Osteocyte (in vitro differentiated cells): Measurements from ENCODE around the gene ELOB. TPM values are rescaled to one million over a fixed set of nuclear protein-coding genes. Genes with fewer than 3 reads are reported as not detected.

ENCODE experiments used
- DNase-seq: peaks from one replicate; pipeline ENCODE4 v3.0.0; 2021; ENCODE audit warnings: mixed read lengths; ENCODE audit not compliant: unreplicated experiment; ENCODE audit errors: extremely low spot score
- H3K27ac Mint-ChIP-seq: one replicate; pipeline ENCODE4 v1.8.0; 2021; ENCODE audit warnings: mild to moderate bottlenecking, mixed read lengths; ENCODE audit not compliant: unreplicated experiment
- H3K27me3 Mint-ChIP-seq: one replicate; pipeline ENCODE4 v1.8.0; 2021; ENCODE audit warnings: mixed read lengths; ENCODE audit not compliant: unreplicated experiment
- H3K36me3 Mint-ChIP-seq: one replicate; pipeline ENCODE4 v1.8.0; 2021; ENCODE audit warnings: mixed read lengths; ENCODE audit not compliant: unreplicated experiment
- H3K4me1 Mint-ChIP-seq: one replicate; pipeline ENCODE4 v1.8.0; 2021; ENCODE audit warnings: mixed read lengths; ENCODE audit not compliant: unreplicated experiment
- H3K4me3 Mint-ChIP-seq: one replicate; pipeline ENCODE4 v1.8.0; 2021; ENCODE audit warnings: mild to moderate bottlenecking, moderate library complexity, mixed read lengths; ENCODE audit not compliant: unreplicated experiment
- H3K9me3 Mint-ChIP-seq: one replicate; pipeline ENCODE4 v1.8.0; 2021; ENCODE audit warnings: mixed read lengths; ENCODE audit not compliant: unreplicated experiment
- CTCF ChIP-seq: fragments of 200-600 bp; sonication (generic); IDR thresholded peaks from 2 replicates; pipeline ENCODE4 v1.5.0; 2021; ENCODE audit warnings: antibody characterized with exemption, mild to moderate bottlenecking, moderate library complexity
- total RNA-seq: library from RNA; stranded (reverse); gene quantifications from 2 replicates; pipeline ENCODE4 v1.2.1, GENCODE V29; 2021

The ELOB gene
- total RNA-seq, 1 donor from 2014 or later = 287 TPM

DNA sequence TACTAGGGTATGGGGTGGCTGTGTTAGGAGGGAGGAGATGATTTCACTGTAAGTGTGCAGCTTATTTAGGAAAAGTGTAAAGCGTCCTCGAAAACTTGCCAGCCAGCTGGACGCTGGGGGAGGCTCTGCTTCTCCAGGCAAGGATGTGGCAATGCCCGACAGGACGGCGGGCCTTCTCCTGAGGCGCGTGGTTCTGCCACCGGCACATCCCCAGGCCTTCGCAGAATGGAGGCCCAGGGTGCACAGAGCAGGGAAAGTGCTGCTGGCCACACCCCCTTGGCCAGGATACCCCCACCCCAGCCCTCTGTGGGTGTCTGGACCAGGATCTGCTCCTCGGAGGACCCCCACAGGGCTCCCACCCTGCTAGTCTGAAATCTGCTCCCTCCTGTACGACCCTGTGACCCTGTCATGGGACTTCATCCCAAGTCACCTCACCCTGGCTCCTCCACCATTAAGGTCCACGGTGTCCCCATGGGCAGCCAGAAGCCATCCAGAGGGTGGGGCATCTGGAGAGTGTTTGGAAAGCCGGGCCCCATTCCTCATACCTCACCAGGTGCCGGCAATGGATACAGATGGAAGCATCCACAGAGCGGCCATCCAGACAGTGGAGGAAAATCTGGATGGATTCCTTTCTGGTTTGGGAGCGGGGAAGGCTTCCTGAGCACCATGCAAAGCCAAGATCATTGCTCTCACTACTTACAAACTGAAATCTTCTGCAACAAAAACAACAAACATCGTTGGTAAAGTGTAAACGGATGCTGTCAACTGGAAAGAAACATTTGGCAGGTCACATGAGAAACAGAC, 33.9 kb downstream of the ELOB start:
- H3K36me3 Mint-ChIP-seq = no peaks in the 10 kb centered on the region
- no peaks in the 10 kb centered on the region for H3K27me3 Mint-ChIP-seq
- H3K9me3 Mint-ChIP-seq = no peaks in the 10 kb centered on the region
- no peak for DNase-seq
- H3K27ac Mint-ChIP-seq = no peak overlapping the region
- H3K4me3 Mint-ChIP-seq = no peak overlapping the region
- no peaks in the 10 kb centered on the region for H3K4me1 Mint-ChIP-seq
- no peak for TF ChIP-seq CTCF

- H3K36me3 Mint-ChIP-seq = no peaks in the 10 kb centered on the region
- no peaks in the 10 kb centered on the region for H3K9me3 Mint-ChIP-seq
- H3K27ac Mint-ChIP-seq = no peak overlapping the region
- no peak overlapping the region for H3K4me3 Mint-ChIP-seq
- no peaks in the 10 kb centered on the region for H3K27me3 Mint-ChIP-seq
- DNase-seq = no peak
- no peaks in the 10 kb centered on the region for H3K4me1 Mint-ChIP-seq
- no peak for TF ChIP-seq CTCF
Measured at GRCh38 chr16:2742323-2743006, 34.6 kb downstream of the ELOB start.

DNA sequence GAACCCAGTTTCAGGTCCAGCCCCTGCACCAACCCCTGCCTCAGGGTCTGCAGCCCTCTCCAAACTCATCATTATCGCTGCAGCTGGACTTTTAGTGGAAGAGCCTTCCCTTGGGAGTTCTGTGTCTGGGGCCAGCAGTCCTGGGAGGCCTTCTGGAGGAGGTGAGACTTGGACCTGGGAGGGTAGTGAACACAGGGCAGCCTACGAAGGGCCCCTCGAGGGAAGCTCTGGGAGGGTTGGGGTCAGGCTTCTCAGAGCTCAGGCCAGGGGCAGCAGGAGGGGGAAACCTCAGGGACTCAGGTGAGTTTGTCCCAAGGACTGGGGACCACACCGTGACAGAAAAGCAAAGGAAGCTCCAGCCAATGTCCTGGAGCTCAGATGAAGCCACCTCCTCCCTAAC, 35.9 kb downstream of the ELOB start:
- Mint-ChIP-seq H3K4me3 (no peak overlapping the region), H3K27ac (no peak overlapping the region), H3K36me3 (no peaks in the 10 kb centered on the region), H3K4me1 (no peaks in the 10 kb centered on the region), H3K27me3 (no peaks in the 10 kb centered on the region), H3K9me3 (no peaks in the 10 kb centered on the region)
- no peak for DNase-seq
- no peak for TF ChIP-seq CTCF

GRCh38 chr16:2740476-2740875, 36.6 kb downstream of the ELOB start:
- Mint-ChIP-seq H3K9me3 (no peaks in the 10 kb centered on the region), H3K36me3 (no peaks in the 10 kb centered on the region), H3K27ac (no peak overlapping the region), H3K4me3 (no peak overlapping the region), H3K4me1 (no peaks in the 10 kb centered on the region), H3K27me3 (no peaks in the 10 kb centered on the region)
- no peak for TF ChIP-seq CTCF
- no peak for DNase-seq
